K562 (cell line): ENCODE results near the gene UNC5B. TPM values are rescaled to one million over a fixed set of nuclear protein-coding genes. Genes with fewer than 3 reads are reported as not detected.

Source experiments
- ATF7 ChIP-seq: fragments of 450-650 bp; IDR thresholded peaks from 2 replicates; pipeline ENCODE4 v1.7.1; 2014; ENCODE audit warnings: mild to moderate bottlenecking, moderate library complexity
- C11orf30 ChIP-seq: fragments of 450-650 bp; IDR thresholded peaks from 2 replicates; pipeline ENCODE4 v1.6.1; 2016; ENCODE audit warnings: low read depth, mild to moderate bottlenecking
- CBFA2T3 ChIP-seq: fragments of 450-650 bp; IDR thresholded peaks from 2 replicates; pipeline ENCODE4 v1.6.1; 2017
- HNRNPLL ChIP-seq: fragments of 200-400 bp; formaldehyde crosslinking; IDR thresholded peaks from 2 replicates; pipeline ENCODE4 v1.6.1; 2017; ENCODE audit warnings: low read length, low read depth, mild to moderate bottlenecking; ENCODE audit not compliant: poor library complexity, severe bottlenecking
- LCOR ChIP-seq: sonication (generic); formaldehyde crosslinking; IDR thresholded peaks from 2 replicates; pipeline ENCODE4 v1.8.0; 2022; ENCODE audit warnings: mild to moderate bottlenecking, missing genetic modification reagents
- NR2C2 ChIP-seq, 2 experiments: fragments of 200-800 bp in 1 of 2; sonication (Bioruptor generic) in 1 of 2; sonication (generic) in 1 of 2; formaldehyde crosslinking in 1 of 2; IDR thresholded peaks; 2 replicates each; pipeline versions ENCODE4 v1.6.1 to v1.8.0; 2016 to 2022; ENCODE audit warnings: mild to moderate bottlenecking in 1 of 2, missing compliant biosample characterization in 1 of 2, missing genetic modification characterization in 1 of 2, missing genetic modification reagents in 1 of 2
- POLR2B ChIP-seq: fragments of 450-650 bp; IDR thresholded peaks from 2 replicates; pipeline ENCODE4 v1.6.1; 2018; ENCODE audit warnings: low read depth; ENCODE audit not compliant: partially characterized antibody
- POU5F1 ChIP-seq: fragments of 150-350 bp; IDR thresholded peaks from 2 replicates; pipeline ENCODE4 v1.6.1; 2014; ENCODE audit warnings: borderline replicate concordance, low read length, low read depth, mild to moderate bottlenecking; ENCODE audit not compliant: partially characterized antibody
- PRPF4 ChIP-seq: fragments of 200-400 bp; formaldehyde crosslinking; IDR thresholded peaks from one replicate; pipeline ENCODE4 v1.6.1; 2017; ENCODE audit warnings: low read length, low read depth, mild to moderate bottlenecking; ENCODE audit not compliant: insufficient read depth, poor library complexity, severe bottlenecking
- SRSF3 ChIP-seq: fragments of 200-400 bp; formaldehyde crosslinking; IDR thresholded peaks from 2 replicates; pipeline ENCODE4 v1.6.1; 2016; ENCODE audit warnings: mild to moderate bottlenecking, low read length, moderate library complexity; ENCODE audit not compliant: insufficient read depth
- XRCC5 ChIP-seq: fragments of 200-400 bp; formaldehyde crosslinking; IDR thresholded peaks from 2 replicates; pipeline ENCODE4 v1.6.1; 2017; ENCODE audit warnings: low read depth, mild to moderate bottlenecking, low read length
- ZNF354B ChIP-seq: fragments of 250-450 bp; sonication (Bioruptor Pico); IDR thresholded peaks from 2 replicates; pipeline ENCODE4 v1.4.0; 2020
- ZNF561 ChIP-seq: fragments of 450-650 bp; formaldehyde crosslinking; conservative IDR thresholded peaks from 2 replicates; pipeline ENCODE4 v1.4.0; 2020; ENCODE audit warnings: mild to moderate bottlenecking, moderate library complexity
- ZNF785 ChIP-seq: fragments of 250-450 bp; sonication (Bioruptor Pico); IDR thresholded peaks from 2 replicates; pipeline ENCODE4 v1.4.0; 2020; ENCODE audit warnings: mild to moderate bottlenecking
- polyA plus RNA-seq, 8 experiments: library from polyadenylated mRNA; depleted of rRNA in 4 of 8; stranded (reverse) in 5 of 8; unstranded in 3 of 8; fragments of >200 nt; fragmentation: Nextera tagmentation in 2 of 8; fragmentation: Illumina TruSeq in 1 of 8; extraction: Ambion mirVana in 2 of 8; extraction: Trizol in 1 of 8; gene quantifications; 2 replicates each; pipeline versions ENCODE4 v1.2.1 to v1.2.3, GENCODE V29; 2011 to 2014; ENCODE audit warnings: inconsistent platforms in 1 of 8, missing spikeins in 1 of 8
- total RNA-seq, 7 experiments: library from RNA; depleted of rRNA in 6 of 7; stranded (reverse); fragments of >200 nt in 6 of 7; fragmentation: Illumina TruSeq in 2 of 7; extraction: Trizol in 2 of 7; gene quantifications; 2 replicates each; pipeline versions ENCODE4 v1.2.1 to v1.2.3, GENCODE V29; 2011 to 2021; ENCODE audit warnings: low replicate concordance in 1 of 7
- TF ChIP-seq, protein P1 (sequence below): fragments of 250-450 bp; sonication (Bioruptor Pico); IDR thresholded peaks from 2 replicates; pipeline ENCODE4 v1.4.0; 2020; ENCODE audit warnings: mild to moderate bottlenecking, moderate library complexity
- TF ChIP-seq, protein P2 (sequence below): sonication (generic); formaldehyde crosslinking; IDR thresholded peaks from 2 replicates; pipeline ENCODE4 v1.8.0; 2023; ENCODE audit warnings: mild to moderate bottlenecking, missing genetic modification reagents
- TF ChIP-seq, protein P3 (sequence below): fragments of 450-650 bp; formaldehyde crosslinking; IDR thresholded peaks from 2 replicates; pipeline ENCODE4 v1.4.0; 2020; ENCODE audit warnings: mild to moderate bottlenecking
- TF ChIP-seq, protein P4 (sequence below): IDR thresholded peaks from 2 replicates; pipeline ENCODE4 v1.6.1; 2016; ENCODE audit warnings: missing genetic modification characterization, missing compliant biosample characterization
- TF ChIP-seq, protein P5 (sequence below): sonication (generic); formaldehyde crosslinking; IDR thresholded peaks from 2 replicates; pipeline ENCODE4 v1.8.1; 2023; ENCODE audit warnings: mild to moderate bottlenecking, missing genetic modification reagents

UNC5B gene
- total and polyA plus RNA-seq, 9 of the 15 experiments (the other 6 are each of a cell fraction or from before 2014, with no cell fraction given): 0.10 to 8.4 (median 2.1) TPM

DNA sequence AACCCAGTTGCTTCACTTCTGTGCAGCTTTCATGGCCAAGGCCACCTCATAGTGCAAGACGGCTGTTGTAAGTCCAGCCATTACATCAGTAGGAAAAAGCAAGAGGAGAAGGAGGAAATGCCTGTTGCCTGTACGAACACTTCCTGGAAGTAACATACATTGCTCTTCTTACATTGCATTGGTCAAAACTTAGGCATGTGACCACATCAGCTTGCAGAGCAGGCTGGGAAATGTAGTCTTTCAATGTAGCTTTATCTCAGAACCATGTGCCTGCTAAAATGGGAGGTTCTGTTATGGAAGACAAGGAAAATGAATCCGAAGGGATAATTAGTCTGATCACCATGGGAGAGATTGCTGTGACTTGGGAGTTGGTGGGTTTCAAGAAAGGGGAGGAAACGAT is 111.0 kb downstream of the UNC5B start (continued):
- TF ChIP-seq, protein P1, sequence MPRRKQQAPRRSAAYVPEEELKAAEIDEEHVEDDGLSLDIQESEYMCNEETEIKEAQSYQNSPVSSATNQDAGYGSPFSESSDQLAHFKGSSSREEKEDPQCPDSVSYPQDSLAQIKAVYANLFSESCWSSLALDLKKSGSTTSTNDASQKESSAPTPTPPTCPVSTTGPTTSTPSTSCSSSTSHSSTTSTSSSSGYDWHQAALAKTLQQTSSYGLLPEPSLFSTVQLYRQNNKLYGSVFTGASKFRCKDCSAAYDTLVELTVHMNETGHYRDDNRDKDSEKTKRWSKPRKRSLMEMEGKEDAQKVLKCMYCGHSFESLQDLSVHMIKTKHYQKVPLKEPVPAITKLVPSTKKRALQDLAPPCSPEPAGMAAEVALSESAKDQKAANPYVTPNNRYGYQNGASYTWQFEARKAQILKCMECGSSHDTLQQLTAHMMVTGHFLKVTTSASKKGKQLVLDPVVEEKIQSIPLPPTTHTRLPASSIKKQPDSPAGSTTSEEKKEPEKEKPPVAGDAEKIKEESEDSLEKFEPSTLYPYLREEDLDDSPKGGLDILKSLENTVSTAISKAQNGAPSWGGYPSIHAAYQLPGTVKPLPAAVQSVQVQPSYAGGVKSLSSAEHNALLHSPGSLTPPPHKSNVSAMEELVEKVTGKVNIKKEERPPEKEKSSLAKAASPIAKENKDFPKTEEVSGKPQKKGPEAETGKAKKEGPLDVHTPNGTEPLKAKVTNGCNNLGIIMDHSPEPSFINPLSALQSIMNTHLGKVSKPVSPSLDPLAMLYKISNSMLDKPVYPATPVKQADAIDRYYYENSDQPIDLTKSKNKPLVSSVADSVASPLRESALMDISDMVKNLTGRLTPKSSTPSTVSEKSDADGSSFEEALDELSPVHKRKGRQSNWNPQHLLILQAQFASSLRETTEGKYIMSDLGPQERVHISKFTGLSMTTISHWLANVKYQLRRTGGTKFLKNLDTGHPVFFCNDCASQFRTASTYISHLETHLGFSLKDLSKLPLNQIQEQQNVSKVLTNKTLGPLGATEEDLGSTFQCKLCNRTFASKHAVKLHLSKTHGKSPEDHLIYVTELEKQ: no peak
- TF ChIP-seq ATF7 (peak; percentile 45; the same call in 1 of the 2 replicates), PRPF4 (no peak), POU5F1 (no peak), LCOR (no peak), XRCC5 (no peak), CBFA2T3 (no peak), ZNF785 (no peak), SRSF3 (no peak), HNRNPLL (no peak), NR2C2 (CRISPR knock-in tag; IDR thresholded peaks at IDR 0.05) (no peak), NR2C2 (tag; IDR thresholded peaks at IDR 0.05) (no peak; the same call in 1 of the 2 replicates), ZNF354B (CRISPR knock-in tag) (no peak), ZNF561 (CRISPR knock-in tag) (no peak), C11orf30 (no peak), POLR2B (no peak)
- TF ChIP-seq, protein P2, sequence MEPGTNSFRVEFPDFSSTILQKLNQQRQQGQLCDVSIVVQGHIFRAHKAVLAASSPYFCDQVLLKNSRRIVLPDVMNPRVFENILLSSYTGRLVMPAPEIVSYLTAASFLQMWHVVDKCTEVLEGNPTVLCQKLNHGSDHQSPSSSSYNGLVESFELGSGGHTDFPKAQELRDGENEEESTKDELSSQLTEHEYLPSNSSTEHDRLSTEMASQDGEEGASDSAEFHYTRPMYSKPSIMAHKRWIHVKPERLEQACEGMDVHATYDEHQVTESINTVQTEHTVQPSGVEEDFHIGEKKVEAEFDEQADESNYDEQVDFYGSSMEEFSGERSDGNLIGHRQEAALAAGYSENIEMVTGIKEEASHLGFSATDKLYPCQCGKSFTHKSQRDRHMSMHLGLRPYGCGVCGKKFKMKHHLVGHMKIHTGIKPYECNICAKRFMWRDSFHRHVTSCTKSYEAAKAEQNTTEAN (CRISPR knock-in tag): no peak
- TF ChIP-seq, protein P3, sequence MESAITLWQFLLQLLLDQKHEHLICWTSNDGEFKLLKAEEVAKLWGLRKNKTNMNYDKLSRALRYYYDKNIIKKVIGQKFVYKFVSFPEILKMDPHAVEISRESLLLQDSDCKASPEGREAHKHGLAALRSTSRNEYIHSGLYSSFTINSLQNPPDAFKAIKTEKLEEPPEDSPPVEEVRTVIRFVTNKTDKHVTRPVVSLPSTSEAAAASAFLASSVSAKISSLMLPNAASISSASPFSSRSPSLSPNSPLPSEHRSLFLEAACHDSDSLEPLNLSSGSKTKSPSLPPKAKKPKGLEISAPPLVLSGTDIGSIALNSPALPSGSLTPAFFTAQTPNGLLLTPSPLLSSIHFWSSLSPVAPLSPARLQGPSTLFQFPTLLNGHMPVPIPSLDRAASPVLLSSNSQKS: no peak
- TF ChIP-seq, protein P4, sequence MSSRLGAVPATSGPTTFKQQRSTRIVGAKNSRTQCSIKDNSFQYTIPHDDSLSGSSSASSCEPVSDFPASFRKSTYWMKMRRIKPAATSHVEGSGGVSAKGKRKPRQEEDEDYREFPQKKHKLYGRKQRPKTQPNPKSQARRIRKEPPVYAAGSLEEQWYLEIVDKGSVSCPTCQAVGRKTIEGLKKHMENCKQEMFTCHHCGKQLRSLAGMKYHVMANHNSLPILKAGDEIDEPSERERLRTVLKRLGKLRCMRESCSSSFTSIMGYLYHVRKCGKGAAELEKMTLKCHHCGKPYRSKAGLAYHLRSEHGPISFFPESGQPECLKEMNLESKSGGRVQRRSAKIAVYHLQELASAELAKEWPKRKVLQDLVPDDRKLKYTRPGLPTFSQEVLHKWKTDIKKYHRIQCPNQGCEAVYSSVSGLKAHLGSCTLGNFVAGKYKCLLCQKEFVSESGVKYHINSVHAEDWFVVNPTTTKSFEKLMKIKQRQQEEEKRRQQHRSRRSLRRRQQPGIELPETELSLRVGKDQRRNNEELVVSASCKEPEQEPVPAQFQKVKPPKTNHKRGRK (tag): no peak
- TF ChIP-seq, protein P5, sequence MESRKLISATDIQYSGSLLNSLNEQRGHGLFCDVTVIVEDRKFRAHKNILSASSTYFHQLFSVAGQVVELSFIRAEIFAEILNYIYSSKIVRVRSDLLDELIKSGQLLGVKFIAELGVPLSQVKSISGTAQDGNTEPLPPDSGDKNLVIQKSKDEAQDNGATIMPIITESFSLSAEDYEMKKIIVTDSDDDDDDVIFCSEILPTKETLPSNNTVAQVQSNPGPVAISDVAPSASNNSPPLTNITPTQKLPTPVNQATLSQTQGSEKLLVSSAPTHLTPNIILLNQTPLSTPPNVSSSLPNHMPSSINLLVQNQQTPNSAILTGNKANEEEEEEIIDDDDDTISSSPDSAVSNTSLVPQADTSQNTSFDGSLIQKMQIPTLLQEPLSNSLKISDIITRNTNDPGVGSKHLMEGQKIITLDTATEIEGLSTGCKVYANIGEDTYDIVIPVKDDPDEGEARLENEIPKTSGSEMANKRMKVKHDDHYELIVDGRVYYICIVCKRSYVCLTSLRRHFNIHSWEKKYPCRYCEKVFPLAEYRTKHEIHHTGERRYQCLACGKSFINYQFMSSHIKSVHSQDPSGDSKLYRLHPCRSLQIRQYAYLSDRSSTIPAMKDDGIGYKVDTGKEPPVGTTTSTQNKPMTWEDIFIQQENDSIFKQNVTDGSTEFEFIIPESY (CRISPR knock-in tag): no peak
